ENCODE data around the gene COL11A2.

COL11A2 gene

DNA sequence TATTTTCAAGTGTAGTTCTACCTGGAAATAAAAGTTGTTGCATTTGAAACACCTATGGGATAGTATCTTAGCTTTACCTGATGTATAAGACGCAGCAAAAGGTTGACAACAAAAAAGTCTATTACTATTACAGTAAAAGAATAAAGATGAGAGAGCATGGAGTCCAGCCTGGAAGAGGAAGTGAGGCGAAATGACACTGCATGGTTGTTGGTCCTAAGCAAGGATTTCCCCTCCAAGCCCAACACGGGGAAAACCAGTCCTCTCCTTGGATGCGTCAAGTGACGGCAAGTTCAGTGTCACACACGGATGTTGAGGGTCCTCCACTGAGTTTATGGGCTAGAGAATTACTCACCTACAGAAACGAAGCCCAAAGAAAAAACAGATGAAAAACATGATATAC, 51.7 kb downstream of the COL11A2 start:
- 94% methylated on average over 5 of the region's 7 CpGs for WGBS (ENCODE audit: insufficient coverage)
- Histone ChIP-seq H3K36me3 (ENCODE audit: control insufficient read depth in 4 of 4, insufficient read depth in 4 of 4, low read length in 3 of 4) (no peaks in the 10 kb centered on the region), H3K27ac (ENCODE audit: insufficient read depth in 1 of 2, low read depth in 1 of 2, low read length in 2 of 2, poor library complexity in 1 of 2, severe bottlenecking in 2 of 2) (no peak overlapping the region), H3K4me3 (ENCODE audit: control insufficient read depth in 1 of 7, extremely low read depth in 1 of 7, insufficient read depth in 4 of 7, low read depth in 2 of 7, low read length in 6 of 7) (no peak overlapping the region), H3K9me3 (ENCODE audit: control extremely low read depth in 1 of 5, control insufficient read depth in 4 of 5, insufficient read depth in 2 of 5, low read depth in 1 of 5, low read length in 4 of 5) (no peaks in the 10 kb centered on the region), H3K27me3 (replicated peaks in 2 of 5; ENCODE audit: control insufficient read depth in 4 of 5, insufficient read depth in 5 of 5, low read length in 4 of 5) (no peaks in the 10 kb centered on the region), H3K4me1 (ENCODE audit: control extremely low read depth in 1 of 4, control insufficient read depth in 4 of 4, insufficient read depth in 4 of 4, low read length in 3 of 4) (peaks cover 0 to 18% (median 15%) of the 10 kb centered on the region in 4 experiments)
- no peak for DNase-seq
- POLR2A ChIA-PET, result no interaction called here
- CTCF ChIA-PET, result interaction anchor here (0.9 to 1.9 kb wide), 4 partner anchors 9 to 22 kb away, joined by 3 to 9 read pairs (median 6); no protein-coding TSS in a partner anchor

DNA sequence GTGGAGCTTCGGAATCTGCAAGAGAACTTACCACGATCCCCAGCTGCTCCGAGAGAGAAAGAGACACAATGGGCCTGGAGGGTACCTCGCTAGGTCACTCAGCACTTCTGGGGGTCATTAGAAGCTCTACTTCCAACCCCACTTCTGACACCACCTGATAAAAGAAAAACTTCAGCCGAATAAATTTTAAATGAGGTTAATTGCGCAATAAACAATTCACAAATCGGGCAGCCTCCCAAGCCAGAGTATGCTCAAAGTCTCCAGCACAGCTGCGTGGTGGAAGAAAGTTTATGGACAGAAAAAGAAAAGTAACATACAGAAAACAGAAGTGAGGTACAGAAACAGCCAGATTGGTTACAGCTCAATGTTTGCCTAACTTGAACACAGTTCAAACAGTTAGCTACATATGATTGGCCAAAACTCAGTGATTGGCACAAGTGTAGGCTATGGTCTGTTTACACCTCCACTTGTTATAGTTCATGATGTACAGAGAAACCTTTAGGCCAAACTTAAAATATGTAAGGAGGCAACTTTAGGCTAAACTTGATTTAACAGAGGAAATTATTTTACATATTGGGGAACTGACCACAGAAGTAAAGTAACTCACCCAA, 52.6 kb downstream of the COL11A2 start:
- no peaks in the 10 kb centered on the region for H3K27me3 ChIP-seq (replicated peaks in 2 of 5; ENCODE audit: control insufficient read depth in 4 of 5, insufficient read depth in 5 of 5, low read length in 4 of 5)
- POLR2A ChIA-PET, result no interaction called here
- WGBS (ENCODE audit: insufficient coverage), result 75% methylated on average over 6 of the region's 8 CpGs
- no peaks in the 10 kb centered on the region for H3K9me3 ChIP-seq (ENCODE audit: control extremely low read depth in 1 of 5, control insufficient read depth in 4 of 5, insufficient read depth in 2 of 5, low read depth in 1 of 5, low read length in 4 of 5)
- H3K4me1 ChIP-seq (ENCODE audit: control extremely low read depth in 1 of 4, control insufficient read depth in 4 of 4, insufficient read depth in 4 of 4, low read length in 3 of 4), result peaks cover 0 to 17% (median 15%) of the 10 kb centered on the region in 4 experiments
- CTCF ChIA-PET, result interaction anchor here (0.9 to 2.3 kb wide), 6 partner anchors 9 to 106 kb away, joined by 3 to 10 read pairs (median 6); no protein-coding TSS in a partner anchor
- H3K27ac ChIP-seq (ENCODE audit: insufficient read depth in 1 of 2, low read depth in 1 of 2, low read length in 2 of 2, poor library complexity in 1 of 2, severe bottlenecking in 2 of 2), result no peak overlapping the region
- no peaks in the 10 kb centered on the region for H3K36me3 ChIP-seq (ENCODE audit: control insufficient read depth in 4 of 4, insufficient read depth in 4 of 4, low read length in 3 of 4)
- no peak overlapping the region for H3K4me3 ChIP-seq (ENCODE audit: control insufficient read depth in 1 of 7, extremely low read depth in 1 of 7, insufficient read depth in 4 of 7, low read depth in 2 of 7, low read length in 6 of 7)
- no peak for DNase-seq

DNA sequence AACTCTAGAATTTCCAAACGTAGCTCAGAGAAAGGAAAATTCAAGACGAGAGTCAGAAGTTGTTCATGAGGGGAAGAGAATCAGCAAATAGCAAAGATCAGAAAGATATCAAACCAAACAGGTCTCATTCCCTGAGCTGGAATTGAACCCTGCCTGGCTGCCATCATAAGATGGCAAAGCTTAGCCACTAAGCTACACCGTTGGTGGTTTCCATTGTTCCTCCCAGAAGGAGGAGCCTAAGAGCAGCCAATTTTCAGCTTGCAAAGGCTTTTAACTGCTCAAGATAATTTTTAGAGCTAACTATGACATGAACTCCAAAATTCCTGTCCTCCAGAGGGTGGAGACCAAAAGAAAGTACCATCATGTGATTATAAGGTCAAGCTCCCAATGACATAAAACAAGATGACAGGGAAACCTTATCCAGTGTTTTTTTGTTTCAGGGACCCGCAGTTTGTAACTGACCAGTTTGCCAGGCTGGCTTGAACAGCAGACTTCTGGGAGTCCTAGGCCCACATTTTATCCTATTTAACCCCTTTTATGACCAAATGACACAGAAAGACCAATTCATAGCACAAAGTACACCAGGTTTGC, 55.9 kb downstream of the COL11A2 start:
- no peak for DNase-seq
- no peaks in the 10 kb centered on the region for H3K36me3 ChIP-seq (ENCODE audit: control insufficient read depth in 4 of 4, insufficient read depth in 4 of 4, low read length in 3 of 4)
- H3K27ac ChIP-seq (ENCODE audit: insufficient read depth in 1 of 2, low read depth in 1 of 2, low read length in 2 of 2, poor library complexity in 1 of 2, severe bottlenecking in 2 of 2), result no peak overlapping the region
- no peaks in the 10 kb centered on the region for H3K9me3 ChIP-seq (ENCODE audit: control extremely low read depth in 1 of 5, control insufficient read depth in 4 of 5, insufficient read depth in 2 of 5, low read depth in 1 of 5, low read length in 4 of 5)
- no peaks in the 10 kb centered on the region for H3K4me1 ChIP-seq (ENCODE audit: control extremely low read depth in 1 of 4, control insufficient read depth in 4 of 4, insufficient read depth in 4 of 4, low read length in 3 of 4)
- no peak overlapping the region for H3K4me3 ChIP-seq (ENCODE audit: control insufficient read depth in 1 of 7, extremely low read depth in 1 of 7, insufficient read depth in 4 of 7, low read depth in 2 of 7, low read length in 6 of 7)
- CTCF ChIA-PET, result interaction anchor here (0.7 to 14.4 kb wide), 7 partner anchors 11 to 53 kb away, joined by 3 to 238 read pairs (median 5); no protein-coding TSS in a partner anchor
- H3K27me3 ChIP-seq (replicated peaks in 2 of 5; ENCODE audit: control insufficient read depth in 4 of 5, insufficient read depth in 5 of 5, low read length in 4 of 5), result no peaks in the 10 kb centered on the region
- POLR2A ChIA-PET, result no interaction called here
- WGBS (ENCODE audit: insufficient coverage), result 73% methylated on average over 4 of the region's 4 CpGs

DNA sequence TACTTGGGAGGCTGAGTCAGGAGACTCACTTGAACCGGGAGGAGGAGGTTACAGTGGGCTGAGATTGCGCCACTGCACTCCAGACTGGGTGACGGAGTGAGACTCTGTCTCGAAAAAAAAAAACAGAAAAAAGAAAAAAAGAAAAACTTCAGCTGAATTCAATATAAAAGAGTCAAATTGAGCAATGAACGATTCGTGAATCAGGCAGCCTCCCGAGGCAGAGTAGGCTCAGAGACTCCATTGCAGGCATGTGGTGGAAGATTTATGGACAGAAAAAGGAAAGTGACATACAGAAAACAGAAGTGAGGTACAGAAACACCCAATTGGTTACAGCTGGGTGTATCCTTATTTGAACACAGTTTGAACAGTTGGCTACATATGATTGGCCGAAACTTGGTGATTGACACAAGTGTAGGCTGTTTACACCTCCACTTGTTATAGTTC, 60.2 kb downstream of the COL11A2 start:
- Histone ChIP-seq H3K36me3 (ENCODE audit: control insufficient read depth in 4 of 4, insufficient read depth in 4 of 4, low read length in 3 of 4) (no peaks in the 10 kb centered on the region), H3K27me3 (replicated peaks in 2 of 5; ENCODE audit: control insufficient read depth in 4 of 5, insufficient read depth in 5 of 5, low read length in 4 of 5) (no peaks in the 10 kb centered on the region), H3K27ac (ENCODE audit: insufficient read depth in 1 of 2, low read depth in 1 of 2, low read length in 2 of 2, poor library complexity in 1 of 2, severe bottlenecking in 2 of 2) (no peak overlapping the region), H3K4me3 (ENCODE audit: control insufficient read depth in 1 of 7, extremely low read depth in 1 of 7, insufficient read depth in 4 of 7, low read depth in 2 of 7, low read length in 6 of 7) (no peak overlapping the region), H3K4me1 (ENCODE audit: control extremely low read depth in 1 of 4, control insufficient read depth in 4 of 4, insufficient read depth in 4 of 4, low read length in 3 of 4) (no peaks in the 10 kb centered on the region), H3K9me3 (ENCODE audit: control extremely low read depth in 1 of 5, control insufficient read depth in 4 of 5, insufficient read depth in 2 of 5, low read depth in 1 of 5, low read length in 4 of 5) (no peaks in the 10 kb centered on the region)
- peak; percentile 33 to 87 (median 73) for DNase-seq
- ChIA-PET CTCF (interaction anchor here (1.2 to 14.4 kb wide), 5 partner anchors 8 to 147 kb away, joined by 3 to 238 read pairs (median 3); no protein-coding TSS in a partner anchor), POLR2A (interaction anchor here (0.6 kb wide), 1 partner anchor 255 kb away, joined by 4 read pairs; no protein-coding TSS in a partner anchor)
- WGBS (ENCODE audit: insufficient coverage), result 50% methylated on average over 7 of the region's 8 CpGs

DNA sequence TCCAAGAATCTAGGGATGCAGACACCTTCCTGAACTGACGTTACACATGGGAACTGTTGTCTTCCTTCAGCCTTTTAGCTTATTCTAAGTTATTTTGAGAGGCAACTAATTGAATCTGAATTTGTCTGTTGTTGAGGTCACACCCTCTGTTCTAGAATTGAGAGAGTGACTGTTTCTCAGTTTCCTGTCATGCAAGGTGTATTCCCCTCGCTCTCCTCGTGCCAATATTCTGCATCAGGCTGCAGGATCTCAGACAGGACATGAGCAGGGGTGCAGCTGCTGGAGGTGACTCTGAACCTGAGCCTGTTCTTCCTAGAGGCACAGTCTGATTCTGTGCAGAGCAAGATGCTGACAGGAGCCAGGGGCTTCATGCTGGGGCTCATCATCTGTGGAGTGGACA, 63.9 kb downstream of the COL11A2 start:
- ChIA-PET POLR2A (interaction anchor here (0.6 kb wide), 1 partner anchor 8 kb away, joined by 3 read pairs; no protein-coding TSS in a partner anchor), CTCF (interaction anchor here (1.4 to 14.4 kb wide), 5 partner anchors 7 to 114 kb away, joined by 3 to 238 read pairs (median 7); no protein-coding TSS in a partner anchor)
- WGBS (ENCODE audit: insufficient coverage), result 63% methylated on average over 3 of the region's 3 CpGs
- no peaks in the 10 kb centered on the region for H3K27me3 ChIP-seq (replicated peaks in 2 of 5; ENCODE audit: control insufficient read depth in 4 of 5, insufficient read depth in 5 of 5, low read length in 4 of 5)
- H3K9me3 ChIP-seq (ENCODE audit: control extremely low read depth in 1 of 5, control insufficient read depth in 4 of 5, insufficient read depth in 2 of 5, low read depth in 1 of 5, low read length in 4 of 5), result peaks cover 0 to 8% (median 5%) of the 10 kb centered on the region in 5 experiments
- H3K36me3 ChIP-seq (ENCODE audit: control insufficient read depth in 4 of 4, insufficient read depth in 4 of 4, low read length in 3 of 4), result no peaks in the 10 kb centered on the region
- H3K27ac ChIP-seq (ENCODE audit: insufficient read depth in 1 of 2, low read depth in 1 of 2, low read length in 2 of 2, poor library complexity in 1 of 2, severe bottlenecking in 2 of 2), result no peak overlapping the region
- H3K4me1 ChIP-seq (ENCODE audit: control extremely low read depth in 1 of 4, control insufficient read depth in 4 of 4, insufficient read depth in 4 of 4, low read length in 3 of 4), result no peaks in the 10 kb centered on the region
- DNase-seq, result no peak
- no peak overlapping the region for H3K4me3 ChIP-seq (ENCODE audit: control insufficient read depth in 1 of 7, extremely low read depth in 1 of 7, insufficient read depth in 4 of 7, low read depth in 2 of 7, low read length in 6 of 7)

DNA sequence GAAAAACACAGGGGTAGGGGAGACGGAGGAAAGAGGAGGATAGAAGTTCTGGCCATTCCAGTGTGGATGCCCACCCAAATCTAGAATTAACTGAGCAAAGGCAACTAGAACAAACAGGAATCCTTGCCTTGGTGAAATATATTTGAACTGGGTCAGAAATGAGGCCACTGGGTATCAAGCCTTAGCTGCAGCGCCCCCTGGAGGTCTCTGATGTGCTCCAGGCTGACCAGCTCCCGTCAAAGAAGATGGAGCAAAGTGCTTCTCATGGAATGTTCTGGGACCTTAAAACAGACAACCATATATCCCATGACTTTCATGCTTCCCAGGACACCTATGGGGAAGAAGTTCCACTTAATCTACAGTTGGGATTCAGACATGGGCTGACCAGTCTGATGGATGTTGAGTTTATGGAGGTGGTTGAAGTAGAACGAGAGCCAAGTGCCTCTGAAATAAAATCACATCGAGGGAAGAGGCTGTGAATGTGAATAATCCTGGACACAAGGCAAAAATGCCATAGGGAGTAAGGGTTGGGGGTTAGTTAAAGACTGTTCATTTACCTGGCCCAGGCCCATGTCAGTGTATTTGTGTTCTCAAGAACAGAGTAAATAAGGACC, 66.1 kb downstream of the COL11A2 start:
- DNase-seq, result peak; percentile 51 to 78 (median 66)
- CTCF ChIA-PET, result interaction anchor here (0.9 to 14.4 kb wide), 16 partner anchors 7 to 114 kb away, joined by 3 to 238 read pairs (median 3); partner anchors contain the start of genes HLA-DPB1 and HSD17B8
- Histone ChIP-seq H3K27me3 (replicated peaks in 2 of 5; ENCODE audit: control insufficient read depth in 4 of 5, insufficient read depth in 5 of 5, low read length in 4 of 5) (no peaks in the 10 kb centered on the region), H3K4me1 (ENCODE audit: control extremely low read depth in 1 of 4, control insufficient read depth in 4 of 4, insufficient read depth in 4 of 4, low read length in 3 of 4) (no peaks in the 10 kb centered on the region), H3K27ac (ENCODE audit: insufficient read depth in 1 of 2, low read depth in 1 of 2, low read length in 2 of 2, poor library complexity in 1 of 2, severe bottlenecking in 2 of 2) (no peak overlapping the region), H3K9me3 (ENCODE audit: control extremely low read depth in 1 of 5, control insufficient read depth in 4 of 5, insufficient read depth in 2 of 5, low read depth in 1 of 5, low read length in 4 of 5) (peaks cover 0 to 16% (median 6%) of the 10 kb centered on the region in 5 experiments), H3K36me3 (ENCODE audit: control insufficient read depth in 4 of 4, insufficient read depth in 4 of 4, low read length in 3 of 4) (no peaks in the 10 kb centered on the region), H3K4me3 (ENCODE audit: control insufficient read depth in 1 of 7, extremely low read depth in 1 of 7, insufficient read depth in 4 of 7, low read depth in 2 of 7, low read length in 6 of 7) (no peak overlapping the region)
- WGBS (ENCODE audit: insufficient coverage), result 69% methylated on average over 4 of the region's 5 CpGs
- POLR2A ChIA-PET, result interaction anchor here (0.7 kb wide), 1 partner anchor 86 kb away, joined by 3 read pairs; no protein-coding TSS in a partner anchor

Measured in common myeloid progenitor, CD34-positive (primary cell).